Calu3 (cell line): ENCODE measurements around the gene ALX4. TPM values are rescaled to one million over a fixed set of nuclear protein-coding genes. Genes with fewer than 3 reads are reported as not detected.

ENCODE experiments used
- BruUV-seq: library from RNA; stranded (reverse); fragments of 400-500 nt; replicated peaks from 2 replicates; lab custom pipeline; 2021; lab: Mats Ljungman, UMichigan
- CTCF ChIA-PET: fragments of 300-600 bp; sonication (Branson Sonifier 250); formaldehyde crosslinking; loops from one replicate; lab custom pipeline; 2022; ENCODE audit warnings: antibody characterized with exemption; lab: Charles Lee
- DNase-seq: peaks from one replicate; pipeline ENCODE4 v3.0.0; 2022
- H3K27ac Mint-ChIP-seq: one replicate; pipeline ENCODE4 v1.8.0; 2022; ENCODE audit warnings: mixed read lengths; ENCODE audit not compliant: unreplicated experiment
- H3K27me3 Mint-ChIP-seq: one replicate; pipeline ENCODE4 v1.8.0; 2022; ENCODE audit warnings: mixed read lengths; ENCODE audit not compliant: unreplicated experiment
- H3K36me3 Mint-ChIP-seq: one replicate; pipeline ENCODE4 v1.8.0; 2022; ENCODE audit warnings: mild to moderate bottlenecking, moderate library complexity, mixed read lengths; ENCODE audit not compliant: insufficient read depth, unreplicated experiment
- H3K4me1 Mint-ChIP-seq: one replicate; pipeline ENCODE4 v1.8.0; 2022; ENCODE audit warnings: mild to moderate bottlenecking, low read depth, mixed read lengths; ENCODE audit not compliant: unreplicated experiment
- H3K4me3 Mint-ChIP-seq: one replicate; pipeline ENCODE4 v1.8.0; 2022; ENCODE audit warnings: mild to moderate bottlenecking, low read depth, moderate library complexity, mixed read lengths; ENCODE audit not compliant: unreplicated experiment
- H3K9me3 Mint-ChIP-seq: one replicate; pipeline ENCODE4 v1.8.0; 2022; ENCODE audit warnings: low read depth, mixed read lengths; ENCODE audit not compliant: unreplicated experiment
- intact Hi-C: fragments of 100-400 bp; cut with micrococcal nuclease; formaldehyde crosslinking; loops from one replicate; pipeline ENCODE4 v1.10.0; 2022; ENCODE audit not compliant: unreplicated experiment
- total RNA-seq: library from RNA; stranded (reverse); gene quantifications from 2 replicates; pipeline ENCODE4 v1.2.3, GENCODE V29; 2022
- TF ChIP-seq, protein P1 (sequence below): fragments of 200-600 bp; IDR thresholded peaks from one replicate; pipeline ENCODE4 v1.8.0; 2022; ENCODE audit warnings: antibody characterized with exemption; ENCODE audit not compliant: unreplicated experiment

Gene ALX4
- total RNA-seq, 1 experiment from 2014 or later = not detected

DNA sequence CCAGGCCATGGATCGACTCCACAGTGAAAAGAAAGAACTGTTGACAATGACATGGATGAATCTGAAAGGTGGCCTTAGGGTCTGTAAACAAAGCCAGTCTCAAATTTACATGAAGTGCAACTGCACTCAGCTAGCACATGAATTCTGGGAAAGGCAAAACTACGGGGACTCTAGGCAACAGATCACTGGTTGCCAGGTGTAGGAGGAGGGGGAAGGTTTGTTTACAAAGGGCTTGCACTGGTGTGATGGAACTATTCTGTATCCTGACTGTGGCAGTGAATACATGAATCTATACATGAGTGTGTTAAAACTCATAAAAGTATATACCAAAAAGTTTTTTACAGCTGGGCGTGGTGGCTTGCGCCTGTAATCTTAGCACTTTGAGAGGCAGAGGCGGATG is 27.3 kb downstream of the ALX4 start:
- TF ChIP-seq, protein P1, sequence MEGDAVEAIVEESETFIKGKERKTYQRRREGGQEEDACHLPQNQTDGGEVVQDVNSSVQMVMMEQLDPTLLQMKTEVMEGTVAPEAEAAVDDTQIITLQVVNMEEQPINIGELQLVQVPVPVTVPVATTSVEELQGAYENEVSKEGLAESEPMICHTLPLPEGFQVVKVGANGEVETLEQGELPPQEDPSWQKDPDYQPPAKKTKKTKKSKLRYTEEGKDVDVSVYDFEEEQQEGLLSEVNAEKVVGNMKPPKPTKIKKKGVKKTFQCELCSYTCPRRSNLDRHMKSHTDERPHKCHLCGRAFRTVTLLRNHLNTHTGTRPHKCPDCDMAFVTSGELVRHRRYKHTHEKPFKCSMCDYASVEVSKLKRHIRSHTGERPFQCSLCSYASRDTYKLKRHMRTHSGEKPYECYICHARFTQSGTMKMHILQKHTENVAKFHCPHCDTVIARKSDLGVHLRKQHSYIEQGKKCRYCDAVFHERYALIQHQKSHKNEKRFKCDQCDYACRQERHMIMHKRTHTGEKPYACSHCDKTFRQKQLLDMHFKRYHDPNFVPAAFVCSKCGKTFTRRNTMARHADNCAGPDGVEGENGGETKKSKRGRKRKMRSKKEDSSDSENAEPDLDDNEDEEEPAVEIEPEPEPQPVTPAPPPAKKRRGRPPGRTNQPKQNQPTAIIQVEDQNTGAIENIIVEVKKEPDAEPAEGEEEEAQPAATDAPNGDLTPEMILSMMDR = no peak
- no peaks in the 10 kb centered on the region for H3K36me3 Mint-ChIP-seq
- no peaks in the 10 kb centered on the region for H3K4me1 Mint-ChIP-seq
- peaks cover 55% of the 10 kb centered on the region for H3K27me3 Mint-ChIP-seq
- H3K4me3 Mint-ChIP-seq = no peak overlapping the region
- no TSS peak for BruUV-seq
- DNase-seq = no peak
- H3K9me3 Mint-ChIP-seq = no peaks in the 10 kb centered on the region
- H3K27ac Mint-ChIP-seq = no peak overlapping the region
- intact Hi-C loops = no loop called here
- CTCF ChIA-PET = no interaction called here

DNA sequence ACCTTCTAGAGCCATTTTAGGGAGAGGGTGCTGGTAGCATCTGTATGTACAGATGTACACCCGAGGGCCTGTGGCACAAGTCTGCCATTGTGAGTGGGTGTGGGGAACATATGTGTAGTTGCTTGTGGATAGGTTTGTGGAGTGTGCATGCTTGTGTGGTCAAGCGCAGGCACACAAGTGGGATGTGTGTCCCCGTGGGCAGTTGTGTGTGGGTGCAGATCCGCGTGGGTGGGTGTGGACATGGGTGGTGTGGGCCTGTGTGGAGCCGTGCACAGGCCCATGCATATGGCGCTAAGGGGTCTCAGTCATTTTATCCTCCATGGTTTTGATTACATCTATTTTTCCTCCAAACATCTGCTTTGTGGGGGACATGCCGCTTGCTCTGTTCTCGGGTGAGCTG is 28.8 kb downstream of the ALX4 start:
- TF ChIP-seq, protein P1 = no peak
- intact Hi-C loops = no loop called here
- Mint-ChIP-seq H3K36me3 (no peaks in the 10 kb centered on the region), H3K4me3 (no peak overlapping the region), H3K4me1 (no peaks in the 10 kb centered on the region), H3K27ac (no peak overlapping the region), H3K9me3 (no peaks in the 10 kb centered on the region), H3K27me3 (peaks cover 55% of the 10 kb centered on the region)
- no peak for DNase-seq
- BruUV-seq = no TSS peak
- CTCF ChIA-PET = interaction anchor here (0.6 kb wide), 1 partner anchor 243 kb away, joined by 3 read pairs; no protein-coding TSS in a partner anchor

- TF ChIP-seq, protein P1 = no peak
- CTCF ChIA-PET = interaction anchor here (0.6 kb wide), 1 partner anchor 244 kb away, joined by 3 read pairs; no protein-coding TSS in a partner anchor
- no peaks in the 10 kb centered on the region for H3K36me3 Mint-ChIP-seq
- no peak overlapping the region for H3K4me3 Mint-ChIP-seq
- peaks cover 55% of the 10 kb centered on the region for H3K27me3 Mint-ChIP-seq
- no peaks in the 10 kb centered on the region for H3K4me1 Mint-ChIP-seq
- no peak for DNase-seq
- BruUV-seq = no TSS peak
- no peaks in the 10 kb centered on the region for H3K9me3 Mint-ChIP-seq
- no peak overlapping the region for H3K27ac Mint-ChIP-seq
- intact Hi-C loops = no loop called here
These were observed 29.7 kb downstream of the ALX4 start for GRCh38 chr11:44280257-44280656.

DNA sequence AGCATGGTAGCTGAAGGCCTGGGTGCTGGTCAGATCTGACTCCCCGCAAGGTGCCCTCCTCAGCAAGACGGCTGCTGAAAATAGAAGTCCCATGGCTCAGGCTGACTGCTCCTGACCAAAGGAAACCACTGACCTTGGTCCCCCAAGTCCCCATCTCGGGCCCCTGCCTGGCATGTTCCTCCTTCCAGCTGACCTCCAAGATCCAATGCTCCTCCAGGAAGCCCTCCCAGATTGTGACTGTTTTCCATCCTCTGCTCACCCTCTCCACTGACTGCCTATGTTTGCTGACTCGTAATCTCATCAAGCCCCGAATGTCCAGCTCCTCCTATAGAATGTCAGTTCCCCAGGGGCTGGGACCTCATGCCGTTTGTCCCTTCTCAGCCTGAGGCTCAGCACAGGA is 30.5 kb downstream of the ALX4 start:
- H3K9me3 Mint-ChIP-seq = no peaks in the 10 kb centered on the region
- TF ChIP-seq, protein P1 = no peak
- H3K27ac Mint-ChIP-seq = no peak overlapping the region
- H3K4me3 Mint-ChIP-seq = no peak overlapping the region
- CTCF ChIA-PET = interaction anchor here (0.6 kb wide), 1 partner anchor 245 kb away, joined by 3 read pairs; no protein-coding TSS in a partner anchor
- no peaks in the 10 kb centered on the region for H3K36me3 Mint-ChIP-seq
- intact Hi-C loops = no loop called here
- peaks cover 55% of the 10 kb centered on the region for H3K27me3 Mint-ChIP-seq
- BruUV-seq = no TSS peak
- DNase-seq = no peak
- H3K4me1 Mint-ChIP-seq = no peaks in the 10 kb centered on the region
